GM18498 (cell line): ENCODE results near the gene ALG6.
"Not testable (repeated sequence)": the region's sequence is repeated elsewhere in the genome, so short reads cannot be mapped to it uniquely, and the experiment has no call there.

ENCODE experiments used
- ATAC-seq: cut with Tn5 transposase; IDR thresholded peaks from one replicate; pipeline ENCODE4 v1.9.1; 2021; ENCODE audit warnings: mild to moderate bottlenecking, moderate library complexity; ENCODE audit not compliant: unreplicated experiment

The ALG6 gene

GRCh38 chr1:63411066-63411465 is 43.6 kb downstream of the ALG6 start:
- no peak for ATAC-seq

- no peak for ATAC-seq
These were observed 46.0 kb downstream of the ALG6 start for GRCh38 chr1:63413394-63413793.

GRCh38 chr1:63414691-63415365 is 47.4 kb downstream of the ALG6 start:
- ATAC-seq, result no peak

GRCh38 chr1:63418101-63418500 is 50.7 kb downstream of the ALG6 start:
- no peak for ATAC-seq

- not testable (repeated sequence) for ATAC-seq
These were observed 53.3 kb downstream of the ALG6 start for GRCh38 chr1:63420746-63421145.

- no peak for ATAC-seq
These were observed 56.2 kb downstream of the ALG6 start for GRCh38 chr1:63423649-63424048.

GRCh38 chr1:63428815-63429214 is 61.4 kb downstream of the ALG6 start:
- no peak for ATAC-seq

- no peak for ATAC-seq
These were observed 61.9 kb downstream of the ALG6 start for GRCh38 chr1:63429281-63429680.

GRCh38 chr1:63435161-63435560 is 67.7 kb downstream of the ALG6 start:
- ATAC-seq, result no peak

GRCh38 chr1:63442141-63442475 is 74.7 kb downstream of the ALG6 start:
- no peak for ATAC-seq

- ATAC-seq, result no peak
These were observed 81.4 kb downstream of the ALG6 start for GRCh38 chr1:63448731-63449246.

- no peak for ATAC-seq
These were observed 83.0 kb downstream of the ALG6 start for GRCh38 chr1:63450416-63450815.

- ATAC-seq, result no peak
These were observed 85.8 kb downstream of the ALG6 start for GRCh38 chr1:63453232-63453631.

GRCh38 chr1:63454269-63454668 is 86.8 kb downstream of the ALG6 start:
- no peak for ATAC-seq

- no peak for ATAC-seq
These were observed 91.3 kb downstream of the ALG6 start for GRCh38 chr1:63458750-63459149.

GRCh38 chr1:63461661-63462230 is 94.3 kb downstream of the ALG6 start:
- no peak for ATAC-seq

GRCh38 chr1:63463248-63463647 is 95.8 kb downstream of the ALG6 start:
- ATAC-seq, result no peak

GRCh38 chr1:63466181-63466580 is 98.8 kb downstream of the ALG6 start:
- no peak for ATAC-seq

- ATAC-seq, result no peak
These were observed 99.3 kb downstream of the ALG6 start for GRCh38 chr1:63466759-63467158.

GRCh38 chr1:63468683-63469082 is 101.3 kb downstream of the ALG6 start:
- ATAC-seq, result not testable (repeated sequence)

GRCh38 chr1:63475761-63476160 is 108.3 kb downstream of the ALG6 start:
- ATAC-seq, result no peak

GRCh38 chr1:63480057-63480456 is 112.6 kb downstream of the ALG6 start:
- no peak for ATAC-seq

- no peak for ATAC-seq
These were observed 119.2 kb downstream of the ALG6 start for GRCh38 chr1:63486629-63487028.
